Neural crest cell (in vitro differentiated cells): Measurements from ENCODE around the gene BPI. TPM values are rescaled to one million over a fixed set of nuclear protein-coding genes. Genes with fewer than 3 reads are reported as not detected.
A peak's percentile ranks its signal among the peaks of the same experiment; 100 is the strongest.

Experiments
- DNase-seq: peaks from one replicate; pipeline ENCODE4 v3.0.0; 2021; ENCODE audit warnings: low read depth, mixed read lengths, low spot score
- H3K27ac Mint-ChIP-seq: one replicate; pipeline ENCODE4 v1.8.0; 2021; ENCODE audit warnings: mild to moderate bottlenecking, mixed read lengths; ENCODE audit not compliant: unreplicated experiment
- H3K27me3 Mint-ChIP-seq: 2 replicates; pipeline ENCODE4 v1.8.0; 2021; ENCODE audit warnings: low read depth, mild to moderate bottlenecking, mixed read lengths
- H3K36me3 Mint-ChIP-seq: 2 replicates; pipeline ENCODE4 v1.8.0; 2021; ENCODE audit warnings: low read depth, mild to moderate bottlenecking, mixed read lengths
- H3K4me1 Mint-ChIP-seq: 2 replicates; pipeline ENCODE4 v1.8.0; 2021; ENCODE audit warnings: mixed read lengths
- H3K4me3 Mint-ChIP-seq: one replicate; pipeline ENCODE4 v1.8.0; 2021; ENCODE audit warnings: mild to moderate bottlenecking, mixed read lengths
- H3K9me3 Mint-ChIP-seq: 2 replicates; pipeline ENCODE4 v1.8.0; 2021; ENCODE audit warnings: mixed read lengths
- CTCF ChIP-seq: fragments of 200-600 bp; sonication (generic); conservative IDR thresholded peaks from 2 replicates; pipeline ENCODE4 v1.5.0; 2021; ENCODE audit warnings: antibody characterized with exemption, mild to moderate bottlenecking
- total RNA-seq: library from RNA; stranded (reverse); gene quantifications from 2 replicates; pipeline ENCODE4 v1.2.1, GENCODE V29; 2021

Gene BPI
- total RNA-seq, 1 donor from 2014 or later = not detected

GRCh38 chr20:38271608-38272120 lies 32.3 kb upstream of the BPI start:
- Mint-ChIP-seq H3K9me3 (peaks cover 14% of the 10 kb centered on the region), H3K27ac (no peak overlapping the region), H3K4me3 (no peak overlapping the region), H3K27me3 (peaks cover 2% of the 10 kb centered on the region), H3K36me3 (peaks cover 4% of the 10 kb centered on the region), H3K4me1 (peaks cover 34% of the 10 kb centered on the region)
- no peak for DNase-seq
- TF ChIP-seq CTCF = no peak

- no peak for TF ChIP-seq CTCF
- Mint-ChIP-seq H3K4me1 (peaks cover 36% of the 10 kb centered on the region), H3K9me3 (peaks cover 14% of the 10 kb centered on the region), H3K4me3 (peak overlapping the region; percentile 53), H3K27ac (peak overlapping the region; percentile 95), H3K36me3 (peaks cover 4% of the 10 kb centered on the region), H3K27me3 (peaks cover 2% of the 10 kb centered on the region)
- no peak for DNase-seq
Observed at GRCh38 chr20:38272398-38272797, 31.6 kb upstream of the BPI start.

GRCh38 chr20:38272961-38273360 lies 31.0 kb upstream of the BPI start:
- H3K4me3 Mint-ChIP-seq = peak overlapping the region; percentile 53
- H3K9me3 Mint-ChIP-seq = peaks cover 14% of the 10 kb centered on the region
- H3K27me3 Mint-ChIP-seq = peaks cover 2% of the 10 kb centered on the region
- H3K27ac Mint-ChIP-seq = peak overlapping the region; percentile 95
- DNase-seq = no peak
- no peak for TF ChIP-seq CTCF
- peaks cover 42% of the 10 kb centered on the region for H3K4me1 Mint-ChIP-seq
- peaks cover 4% of the 10 kb centered on the region for H3K36me3 Mint-ChIP-seq

GRCh38 chr20:38275815-38276550 lies 28.0 kb upstream of the BPI start:
- H3K27me3 Mint-ChIP-seq = no peaks in the 10 kb centered on the region
- peaks cover 14% of the 10 kb centered on the region for H3K9me3 Mint-ChIP-seq
- H3K36me3 Mint-ChIP-seq = peaks cover 7% of the 10 kb centered on the region
- H3K27ac Mint-ChIP-seq = no peak overlapping the region
- no peak for TF ChIP-seq CTCF
- H3K4me3 Mint-ChIP-seq = no peak overlapping the region
- no peak for DNase-seq
- peaks cover 49% of the 10 kb centered on the region for H3K4me1 Mint-ChIP-seq

- peaks cover 19% of the 10 kb centered on the region for H3K9me3 Mint-ChIP-seq
- no peaks in the 10 kb centered on the region for H3K27me3 Mint-ChIP-seq
- no peak overlapping the region for H3K27ac Mint-ChIP-seq
- TF ChIP-seq CTCF = no peak
- H3K4me1 Mint-ChIP-seq = peaks cover 49% of the 10 kb centered on the region
- H3K36me3 Mint-ChIP-seq = peaks cover 12% of the 10 kb centered on the region
- DNase-seq = no peak
- no peak overlapping the region for H3K4me3 Mint-ChIP-seq
Observed at GRCh38 chr20:38277285-38277684, 26.7 kb upstream of the BPI start.
